IPS-20b (cell line): Measurements from ENCODE around the gene EGFL6.
"Not testable (repeated sequence)": the region's sequence is repeated elsewhere in the genome, so short reads cannot be mapped to it uniquely, and the experiment has no call there.

ENCODE experiments used
- H3K27ac ChIP-seq: one replicate; pipeline ENCODE4 v1.5.1; 2013; ENCODE audit warnings: low read length
- H3K27me3 ChIP-seq: 2 replicates; pipeline ENCODE4 v1.6.1; 2013; ENCODE audit warnings: mild to moderate bottlenecking, low read length, inconsistent platforms; ENCODE audit not compliant: insufficient read depth
- H3K36me3 ChIP-seq: 2 replicates; pipeline ENCODE4 v1.6.1; 2013; ENCODE audit warnings: low read depth, mild to moderate bottlenecking, inconsistent platforms, low read length, moderate library complexity; ENCODE audit not compliant: insufficient read depth
- H3K4me1 ChIP-seq: 2 replicates; pipeline ENCODE4 v1.6.1; 2013; ENCODE audit warnings: mild to moderate bottlenecking, control low read depth, inconsistent platforms, low read length, moderate library complexity; ENCODE audit not compliant: insufficient read depth
- H3K4me3 ChIP-seq: 2 replicates; pipeline ENCODE4 v1.5.1; 2013; ENCODE audit warnings: mild to moderate bottlenecking, low read length, inconsistent platforms
- H3K9ac ChIP-seq: 2 replicates; pipeline ENCODE4 v1.6.1; 2013; ENCODE audit warnings: low read depth, mild to moderate bottlenecking, inconsistent platforms, low read length, moderate library complexity
- H3K9me3 ChIP-seq: 2 replicates; pipeline ENCODE4 v1.6.1; 2013; ENCODE audit warnings: mild to moderate bottlenecking, low read depth, low read length, inconsistent platforms; ENCODE audit not compliant: insufficient read depth

The EGFL6 gene

DNA sequence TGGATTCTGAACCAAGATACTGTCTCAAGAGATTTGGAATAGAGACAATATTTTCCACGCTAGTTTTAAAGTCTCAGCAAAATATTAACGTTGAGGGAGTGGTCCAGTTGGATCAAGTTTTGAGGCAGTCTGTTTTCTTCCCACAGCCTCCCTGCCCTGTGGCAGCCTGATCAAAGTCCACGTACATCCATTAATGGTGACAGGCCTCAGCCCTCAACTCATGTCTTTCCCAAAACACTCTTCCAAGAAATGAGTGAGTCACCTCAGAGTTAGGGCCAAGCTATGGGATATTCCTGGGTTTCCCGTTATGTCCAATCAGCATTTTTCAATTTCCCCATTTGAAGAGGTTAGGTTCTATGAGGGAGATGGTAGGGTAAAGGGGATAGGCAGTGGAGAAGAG, 28.5 kb downstream of the EGFL6 start:
- Histone ChIP-seq H3K36me3 (no peaks in the 10 kb centered on the region), H3K4me1 (no peaks in the 10 kb centered on the region), H3K9me3 (no peaks in the 10 kb centered on the region), H3K27ac (no peak overlapping the region), H3K4me3 (no peak overlapping the region), H3K27me3 (no peaks in the 10 kb centered on the region), H3K9ac (no peak overlapping the region)

DNA sequence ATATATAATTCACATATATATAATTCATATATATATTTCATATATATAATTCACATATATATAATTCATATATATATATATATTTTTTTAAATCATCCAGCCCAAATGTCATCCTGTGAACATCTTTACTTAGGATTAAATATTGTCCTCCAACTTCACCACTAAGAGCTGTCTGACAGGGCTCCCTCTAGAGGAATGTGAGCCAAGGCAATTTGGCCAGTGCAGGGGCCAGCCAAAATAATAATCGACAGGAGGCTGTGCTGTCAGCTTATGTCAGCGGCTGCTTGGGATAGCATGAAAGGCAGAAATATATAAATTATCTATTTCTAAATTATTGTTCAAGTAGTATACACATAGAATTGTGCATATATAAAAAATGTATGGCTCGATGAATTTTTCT, 29.5 kb downstream of the EGFL6 start:
- no peak overlapping the region for H3K4me3 ChIP-seq
- H3K4me1 ChIP-seq = no peaks in the 10 kb centered on the region
- H3K9me3 ChIP-seq = no peaks in the 10 kb centered on the region
- no peaks in the 10 kb centered on the region for H3K36me3 ChIP-seq
- H3K9ac ChIP-seq = no peak overlapping the region
- H3K27ac ChIP-seq = no peak overlapping the region
- H3K27me3 ChIP-seq = no peaks in the 10 kb centered on the region

DNA sequence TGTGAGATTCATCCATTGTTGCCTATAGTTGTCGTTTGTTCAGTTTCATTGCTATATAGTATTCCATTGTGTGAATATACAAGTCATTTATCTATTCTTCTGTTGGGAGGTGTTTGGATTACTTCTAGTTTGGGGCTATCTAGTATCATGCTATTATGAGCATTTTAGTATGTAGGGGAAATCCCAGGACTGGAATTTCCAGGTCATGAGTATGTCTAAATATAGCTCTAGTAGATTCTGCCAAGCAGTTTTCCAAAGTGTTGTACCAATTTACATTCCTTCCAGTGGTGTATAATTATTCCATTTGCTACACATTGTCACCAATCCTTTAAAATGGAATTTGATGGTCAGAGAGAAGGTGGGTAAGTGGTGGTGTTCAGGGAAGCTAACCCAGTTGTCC, 30.1 kb downstream of the EGFL6 start:
- H3K36me3 ChIP-seq = no peaks in the 10 kb centered on the region
- H3K9ac ChIP-seq = no peak overlapping the region
- H3K9me3 ChIP-seq = no peaks in the 10 kb centered on the region
- no peaks in the 10 kb centered on the region for H3K4me1 ChIP-seq
- no peaks in the 10 kb centered on the region for H3K27me3 ChIP-seq
- H3K4me3 ChIP-seq = no peak overlapping the region
- no peak overlapping the region for H3K27ac ChIP-seq

DNA sequence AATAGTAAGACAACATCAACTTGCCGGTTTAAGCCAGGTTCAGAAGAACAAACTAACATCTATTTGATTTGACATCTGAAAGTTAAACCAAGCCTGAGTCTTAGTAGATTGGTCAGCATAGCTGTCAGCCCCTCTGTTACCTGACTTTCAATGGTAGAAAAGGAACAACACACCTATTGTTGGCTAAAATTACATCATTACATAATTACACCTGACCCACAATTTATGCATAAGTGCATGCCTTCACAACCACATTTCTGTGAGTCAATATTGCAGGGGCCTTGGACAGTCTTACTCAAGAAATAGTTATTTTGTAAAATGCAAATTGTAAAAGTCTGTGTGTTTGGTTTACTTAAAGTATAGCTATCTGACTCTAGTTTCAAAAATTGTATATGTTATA, 36.2 kb downstream of the EGFL6 start:
- H3K4me3 ChIP-seq = no peak overlapping the region
- no peaks in the 10 kb centered on the region for H3K27me3 ChIP-seq

DNA sequence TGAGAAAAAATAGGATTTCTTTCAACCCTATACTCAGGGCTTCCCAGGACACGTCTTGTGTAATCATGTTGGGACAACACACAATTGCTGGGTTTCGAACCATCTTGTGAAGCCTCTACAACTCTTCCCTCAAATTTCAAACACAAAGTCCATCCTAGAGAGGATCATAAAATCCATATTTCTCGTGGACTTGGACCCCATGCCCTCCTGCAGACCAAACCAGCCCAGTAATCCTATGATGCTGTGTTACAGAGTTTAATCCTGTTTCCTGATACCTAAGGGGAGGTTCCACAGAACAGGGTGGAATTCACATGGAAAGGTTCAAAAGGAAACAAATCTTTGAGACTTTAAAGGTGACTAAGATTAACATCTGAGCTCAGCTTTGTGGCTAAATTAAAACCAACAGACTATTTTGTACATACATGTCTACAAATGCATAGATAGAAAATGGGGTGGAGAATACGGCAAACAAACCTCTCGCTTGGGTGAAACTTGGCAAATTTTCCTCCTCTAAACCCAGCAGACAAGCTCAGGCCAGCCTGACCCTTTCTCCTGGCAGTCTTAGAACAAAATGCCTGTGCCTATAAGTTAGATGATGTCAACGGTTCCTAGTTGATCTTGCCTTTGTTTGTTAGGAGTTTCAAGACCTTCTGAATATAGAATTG, 38.1 kb downstream of the EGFL6 start:
- Histone ChIP-seq H3K9me3 (no peaks in the 10 kb centered on the region), H3K27ac (no peak overlapping the region), H3K9ac (no peak overlapping the region), H3K27me3 (no peaks in the 10 kb centered on the region), H3K4me1 (peaks cover 2% of the 10 kb centered on the region; the same call in 1 of the 2 replicates), H3K36me3 (no peaks in the 10 kb centered on the region), H3K4me3 (no peak overlapping the region)

More for the DNA sequence above, 36.2 kb downstream of the EGFL6 start:
- Histone ChIP-seq H3K9ac (no peak overlapping the region), H3K4me1 (peaks cover 2% of the 10 kb centered on the region; the same call in 1 of the 2 replicates), H3K9me3 (no peaks in the 10 kb centered on the region), H3K27ac (no peak overlapping the region), H3K36me3 (no peaks in the 10 kb centered on the region)

DNA sequence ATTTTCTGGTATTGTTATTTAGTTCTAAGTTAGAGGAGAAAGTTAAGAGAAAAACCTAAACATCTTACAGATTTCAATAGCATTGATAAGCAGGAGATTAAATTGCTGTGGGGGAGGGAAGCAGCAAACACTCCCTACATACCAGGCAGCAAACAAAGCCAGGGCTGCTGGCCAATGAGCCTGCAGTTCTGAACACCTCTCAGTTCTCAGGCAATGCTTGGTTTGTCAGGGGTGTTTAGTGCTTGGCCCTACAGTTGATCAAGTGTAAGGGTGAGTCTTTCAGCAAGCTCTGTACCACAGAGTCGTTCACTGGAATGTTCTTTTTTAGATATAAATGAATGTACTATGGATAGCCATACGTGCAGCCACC, 38.6 kb downstream of the EGFL6 start:
- Histone ChIP-seq H3K4me3 (no peak overlapping the region), H3K4me1 (peaks cover 2% of the 10 kb centered on the region; the same call in 1 of the 2 replicates), H3K27ac (no peak overlapping the region), H3K36me3 (no peaks in the 10 kb centered on the region), H3K9me3 (no peaks in the 10 kb centered on the region), H3K9ac (no peak overlapping the region), H3K27me3 (no peaks in the 10 kb centered on the region)

DNA sequence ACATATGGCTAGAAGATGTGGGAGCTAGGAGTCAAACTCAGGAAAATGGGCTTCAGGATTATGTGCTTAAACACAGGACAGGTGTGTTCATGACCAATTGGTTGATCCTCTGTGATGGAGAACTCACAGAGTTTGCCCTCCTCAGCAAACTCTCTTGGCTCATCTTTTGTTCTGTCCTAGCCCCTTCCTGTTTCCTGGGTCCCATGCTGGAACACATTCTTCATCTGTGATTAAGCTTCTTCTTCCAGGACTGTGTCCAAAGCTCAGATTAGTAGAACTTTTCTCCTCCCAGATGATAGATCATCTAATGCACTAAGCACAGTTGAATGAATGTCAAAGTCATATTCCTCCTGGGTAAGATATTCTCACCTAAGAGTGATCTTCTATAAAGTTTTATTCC, 44.8 kb downstream of the EGFL6 start:
- Histone ChIP-seq H3K9me3 (no peaks in the 10 kb centered on the region), H3K9ac (no peak overlapping the region), H3K4me3 (no peak overlapping the region), H3K27ac (no peak overlapping the region), H3K27me3 (no peaks in the 10 kb centered on the region), H3K36me3 (no peaks in the 10 kb centered on the region), H3K4me1 (no peaks in the 10 kb centered on the region)

DNA sequence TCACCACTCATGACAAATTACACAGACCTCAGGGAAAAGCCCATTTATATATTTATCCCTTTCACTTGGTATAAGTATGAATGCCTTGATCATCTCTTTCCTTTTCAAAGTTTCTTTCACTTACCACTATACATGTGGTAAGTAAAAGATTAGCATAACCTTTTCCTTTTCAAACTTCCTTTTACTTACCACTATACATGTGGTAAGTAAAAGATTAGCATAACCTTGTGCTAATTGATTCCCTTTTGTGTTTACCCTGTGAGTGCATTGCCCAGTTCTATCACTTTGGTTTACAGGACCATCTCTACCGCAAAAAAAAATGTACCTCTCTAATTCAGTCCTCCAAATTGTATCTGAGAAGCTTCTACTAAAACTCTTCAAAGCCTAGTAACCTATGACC, 50.8 kb downstream of the EGFL6 start:
- H3K27ac ChIP-seq = no peak overlapping the region
- H3K9me3 ChIP-seq = peaks cover 3% of the 10 kb centered on the region; the same call in 1 of the 2 replicates
- H3K36me3 ChIP-seq = no peaks in the 10 kb centered on the region
- H3K4me3 ChIP-seq = peak overlapping the region; percentile 7; the same call in 1 of the 2 replicates
- no peaks in the 10 kb centered on the region for H3K27me3 ChIP-seq
- peaks cover 4% of the 10 kb centered on the region; the same call in 1 of the 2 replicates for H3K4me1 ChIP-seq
- H3K9ac ChIP-seq = no peak overlapping the region

DNA sequence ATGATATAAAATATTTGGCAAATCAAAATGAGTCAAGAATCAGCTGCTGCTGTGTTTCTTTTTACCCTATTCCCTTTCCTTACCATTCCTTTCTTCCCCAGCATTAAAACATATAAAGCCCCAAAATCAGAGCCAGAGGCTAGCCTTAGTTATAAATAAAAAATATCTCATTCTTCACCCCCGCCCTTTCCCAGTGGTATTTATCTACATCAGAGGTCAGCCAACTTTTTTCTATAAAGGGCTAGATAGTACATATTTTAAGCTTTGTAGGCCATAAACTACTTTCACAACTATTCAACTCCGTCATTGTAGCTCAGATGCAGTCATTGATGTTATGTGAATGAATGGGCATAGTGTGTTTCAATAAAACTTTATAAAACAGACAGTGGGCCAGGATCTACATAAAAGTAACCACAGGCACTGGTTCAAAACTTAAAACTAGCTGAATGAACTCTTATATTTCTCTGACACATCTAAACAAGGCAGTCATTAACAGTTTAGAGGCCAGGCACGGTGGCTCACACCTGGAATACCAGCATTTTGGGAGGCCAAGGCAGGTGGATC, 53.1 kb downstream of the EGFL6 start:
- Histone ChIP-seq H3K36me3 (no peaks in the 10 kb centered on the region), H3K4me3 (no peak overlapping the region), H3K27me3 (no peaks in the 10 kb centered on the region), H3K9me3 (peaks cover 3% of the 10 kb centered on the region; the same call in 1 of the 2 replicates), H3K4me1 (peaks cover 4% of the 10 kb centered on the region; the same call in 1 of the 2 replicates), H3K27ac (no peak overlapping the region), H3K9ac (no peak overlapping the region)

DNA sequence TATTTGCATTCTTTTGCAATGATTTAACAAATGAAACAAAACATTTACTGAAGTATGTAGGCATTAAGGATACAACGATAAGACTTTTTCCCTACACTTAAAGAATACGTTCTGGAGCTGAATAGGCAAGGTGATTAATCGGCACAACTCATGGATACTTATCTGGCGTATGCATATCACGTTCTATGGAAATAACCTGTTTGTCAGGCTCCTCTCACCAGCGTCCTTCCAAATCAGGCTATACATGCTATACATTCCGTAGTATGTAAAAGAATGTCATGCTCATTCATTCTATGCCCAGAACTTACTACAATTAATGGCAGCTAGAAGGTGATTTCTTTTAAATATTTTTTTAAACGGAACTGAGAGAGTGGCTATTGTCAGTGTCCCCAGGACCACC, 57.9 kb downstream of the EGFL6 start:
- H3K9me3 ChIP-seq = no peaks in the 10 kb centered on the region; the same call in 1 of the 2 replicates
- no peak overlapping the region for H3K4me3 ChIP-seq
- no peaks in the 10 kb centered on the region for H3K27me3 ChIP-seq
- H3K4me1 ChIP-seq = no peaks in the 10 kb centered on the region
- H3K36me3 ChIP-seq = no peaks in the 10 kb centered on the region
- H3K27ac ChIP-seq = no peak overlapping the region
- H3K9ac ChIP-seq = no peak overlapping the region

DNA sequence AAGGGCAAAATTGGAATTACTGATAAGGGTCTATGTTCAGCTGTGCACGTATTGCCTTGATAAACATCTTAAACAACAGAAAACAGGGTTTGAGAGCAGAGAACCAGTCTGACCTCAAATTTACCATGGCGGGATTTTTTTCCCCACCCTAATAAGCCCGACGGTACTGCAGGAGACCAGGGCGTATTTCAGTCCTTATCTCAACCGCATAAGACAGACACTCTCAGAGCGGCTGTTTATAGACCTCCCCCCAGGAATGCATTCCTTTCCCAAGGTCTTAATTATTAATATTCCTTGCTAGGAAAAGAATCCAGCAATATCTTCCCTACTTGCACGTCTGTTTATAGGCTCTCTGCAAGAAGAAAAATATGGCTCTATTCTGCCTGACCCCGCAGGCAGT, 67.8 kb downstream of the EGFL6 start:
- H3K9ac ChIP-seq, H3K36me3 ChIP-seq, H3K27ac ChIP-seq, H3K4me3 ChIP-seq, H3K4me1 ChIP-seq, H3K27me3 ChIP-seq, H3K9me3 ChIP-seq: not testable (repeated sequence)

DNA sequence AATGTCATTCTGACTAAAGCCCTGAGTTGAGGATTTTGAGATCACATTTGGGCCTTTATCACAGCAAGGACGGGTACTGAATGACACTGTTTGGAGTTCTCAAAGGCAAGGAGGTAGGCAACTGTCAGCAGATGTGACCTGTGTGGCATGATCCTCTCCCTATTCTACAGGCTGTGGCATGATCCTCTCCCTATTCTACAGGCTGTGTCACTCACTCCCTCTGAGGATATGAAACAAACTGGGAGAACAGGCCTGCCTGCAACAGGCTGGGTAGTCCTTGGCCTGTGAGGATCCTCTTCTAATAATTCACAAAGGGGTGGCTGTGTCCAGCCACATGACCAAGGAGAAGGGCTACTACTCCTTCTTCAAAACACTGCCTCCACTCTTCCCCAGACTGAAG, 68.6 kb downstream of the EGFL6 start:
- H3K27me3 ChIP-seq = no peaks in the 10 kb centered on the region
- no peaks in the 10 kb centered on the region for H3K36me3 ChIP-seq
- no peak overlapping the region for H3K27ac ChIP-seq
- no peak overlapping the region for H3K4me3 ChIP-seq
- peaks cover 5% of the 10 kb centered on the region; the same call in 1 of the 2 replicates for H3K9me3 ChIP-seq
- H3K4me1 ChIP-seq = no peaks in the 10 kb centered on the region
- no peak overlapping the region for H3K9ac ChIP-seq
